ENCODE results near the gene MSANTD1. TPM values are rescaled to one million over a fixed set of nuclear protein-coding genes. Genes with fewer than 3 reads are reported as not detected.

Gene MSANTD1
- total and polyA plus RNA-seq, 10 of the 15 experiments (the other 5 are each of a cell fraction or from before 2014, with no cell fraction given): 0.07 to 0.87 (median 0.22) TPM; not detected in 2

GRCh38 chr4:3250956-3251690, 2.2 kb downstream of the MSANTD1 start (continued):
- TF ChIP-seq ZBTB11 (CRISPR knock-in tag; IDR thresholded peaks at IDR 0.05): no peak
- no peak for TF ChIP-seq ZZZ3 (IDR thresholded peaks at IDR 0.05; ENCODE audit: control insufficient read depth, insufficient read length, low read depth)

- no peak for TF ChIP-seq ETV6 (conservative IDR thresholded peaks at IDR 0.05 in 1 of 2, IDR thresholded peaks at IDR 0.05 in 1 of 2; ENCODE audit: borderline replicate concordance in 1 of 2, low read depth in 1 of 2)
- TF ChIP-seq ZBTB4 (CRISPR knock-in tag; IDR thresholded peaks at IDR 0.05): no peak
- TF ChIP-seq ZNF24 (IDR thresholded peaks at IDR 0.05): no peak
- no peak for TF ChIP-seq HDGF (IDR thresholded peaks at IDR 0.05)
- no peak for TF ChIP-seq BACH1 (IDR thresholded peaks at IDR 0.05; ENCODE audit: borderline replicate concordance)
- no peak for TF ChIP-seq ELK1 (IDR thresholded peaks at IDR 0.05; ENCODE audit: low read depth, low read length)
- no peak for TF ChIP-seq MAX (IDR thresholded peaks at IDR 0.05; ENCODE audit: low read depth, low read length)
- TF ChIP-seq TCF7 (IDR thresholded peaks at IDR 0.05; ENCODE audit: borderline replicate concordance): no peak
- RAD21 ChIA-PET (ENCODE audit: unreplicated experiment): no interaction called here
- Histone ChIP-seq H2AFZ (ENCODE audit: control insufficient read depth, low read depth, low read length) (no peak overlapping the region), H3K9me3 (replicated peaks; ENCODE audit: control insufficient read depth, insufficient read depth, low read length) (no peaks in the 10 kb centered on the region), H3K36me3 (ENCODE audit: control insufficient read depth in 2 of 2, insufficient read depth in 2 of 2, low read length in 1 of 2) (no peaks in the 10 kb centered on the region), H3K4me2 (ENCODE audit: control insufficient read depth, insufficient read depth) (no peak overlapping the region), H3K4me3 (no peak overlapping the region), H3K79me2 (ENCODE audit: control insufficient read depth, insufficient read depth, low read length) (no peaks in the 10 kb centered on the region), H3K9ac (ENCODE audit: control insufficient read depth, insufficient read depth, low read length) (no peak overlapping the region), H3K27ac (ENCODE audit: control insufficient read depth, insufficient read depth) (no peak overlapping the region), H4K20me1 (ENCODE audit: control insufficient read depth, insufficient read depth) (no peaks in the 10 kb centered on the region), H3K4me1 (ENCODE audit: control insufficient read depth, insufficient read depth, low read length) (no peaks in the 10 kb centered on the region), H3K27me3 (replicated peaks in 1 of 2; ENCODE audit: control insufficient read depth in 2 of 2, insufficient read depth in 2 of 2, low read length in 1 of 2) (no peaks in the 10 kb centered on the region)
- CTCF ChIA-PET: no interaction called here
- intact Hi-C loops (cut with micrococcal nuclease; ENCODE audit: unreplicated experiment): no loop called here
- POLR2A ChIA-PET: no interaction called here
- SMC1A ChIA-PET (ENCODE audit: uncharacterized antibody, unreplicated experiment): no interaction called here
- ATAC-seq: no peak
- no peak for FAIRE-seq
- in situ Hi-C loops (cut with MboI): no loop called here
- DNase-seq (ENCODE audit: low read depth, low spot score): no peak
- BruUV-seq (replicated peaks): no TSS peak
- WGBS (ENCODE audit: insufficient coverage, insufficient replicate concordance, low lambda C conversion rate, missing lambda C conversion rate): 83% methylated on average over 11 of the region's 11 CpGs
Observed at GRCh38 chr4:3251691-3252479, 2.9 kb downstream of the MSANTD1 start.
